ENCODE results near the gene NELFE. TPM values are rescaled to one million over a fixed set of nuclear protein-coding genes. Genes with fewer than 3 reads are reported as not detected.

The NELFE gene
- total RNA-seq, 2 experiments from 2014 or later: 87.1 to 89.0 TPM

DNA sequence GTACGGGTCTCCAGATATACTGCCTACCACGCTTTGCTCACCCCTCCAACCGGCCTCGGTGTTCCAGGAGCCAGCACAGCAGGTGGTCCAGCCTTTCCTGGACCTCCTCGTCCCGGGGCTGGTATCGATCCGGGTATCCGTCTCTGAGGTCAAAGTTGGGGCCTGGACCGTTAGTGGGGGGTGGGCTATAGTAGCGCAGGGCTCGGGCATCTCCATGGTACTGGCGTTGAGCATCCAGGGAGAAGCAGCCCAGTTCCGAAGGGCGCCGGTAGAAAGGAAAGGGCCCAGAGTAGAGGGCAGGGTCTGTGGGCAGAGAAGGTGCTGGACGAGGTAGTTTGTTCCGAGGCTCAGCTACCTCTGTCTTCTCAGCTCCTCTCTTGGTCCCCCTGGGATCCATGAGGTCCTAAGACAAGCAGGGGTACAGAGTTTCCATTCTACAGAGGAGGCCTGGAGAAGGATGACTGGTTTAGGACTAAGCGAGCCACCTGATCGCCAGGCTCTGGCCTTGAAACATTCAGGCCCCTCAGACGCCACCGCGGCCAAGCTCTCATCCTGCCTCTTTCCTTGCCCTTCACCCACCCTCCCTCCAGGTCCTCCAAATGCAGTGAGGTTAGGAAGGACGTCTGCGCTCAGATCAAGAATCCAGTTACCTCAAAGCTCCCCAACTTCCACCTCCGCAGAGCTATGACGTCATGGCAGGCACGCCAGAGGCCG lies 12.7 kb upstream of the NELFE start:
- DNase-seq: no peak
- H3K4me3 Mint-ChIP-seq: peak overlapping the region; percentile 95
- peaks cover 39% of the 10 kb centered on the region for H3K4me1 Mint-ChIP-seq (ENCODE audit: low read depth)
- peaks cover 27% of the 10 kb centered on the region for H3K36me3 Mint-ChIP-seq
- ChIA-PET CTCF (interaction anchor here (1.2 to 1.8 kb wide), 3 partner anchors 12 to 19 kb away, joined by 3 to 7 read pairs (median 3); partner anchors contain the start of genes NELFE and SKIC2), POLR2A (interaction anchor here (0.7 to 4.2 kb wide), 12 partner anchors 9 to 1328 kb away, joined by 3 to 39 read pairs (median 3); partner anchors contain the start of genes ATF6B, DDX39B, EHMT2 and HSPA1B)
- intact Hi-C loops (cut with micrococcal nuclease): loop anchor here (10.0 kb wide), 3 partner anchors 203 to 1003 kb away; partner anchors contain the start of genes AGPAT1, CLIC1 and RNF5
- no peaks in the 10 kb centered on the region for H3K27me3 Mint-ChIP-seq
- H3K27ac Mint-ChIP-seq: peak overlapping the region; percentile 100
- no peaks in the 10 kb centered on the region for H3K9me3 Mint-ChIP-seq

DNA sequence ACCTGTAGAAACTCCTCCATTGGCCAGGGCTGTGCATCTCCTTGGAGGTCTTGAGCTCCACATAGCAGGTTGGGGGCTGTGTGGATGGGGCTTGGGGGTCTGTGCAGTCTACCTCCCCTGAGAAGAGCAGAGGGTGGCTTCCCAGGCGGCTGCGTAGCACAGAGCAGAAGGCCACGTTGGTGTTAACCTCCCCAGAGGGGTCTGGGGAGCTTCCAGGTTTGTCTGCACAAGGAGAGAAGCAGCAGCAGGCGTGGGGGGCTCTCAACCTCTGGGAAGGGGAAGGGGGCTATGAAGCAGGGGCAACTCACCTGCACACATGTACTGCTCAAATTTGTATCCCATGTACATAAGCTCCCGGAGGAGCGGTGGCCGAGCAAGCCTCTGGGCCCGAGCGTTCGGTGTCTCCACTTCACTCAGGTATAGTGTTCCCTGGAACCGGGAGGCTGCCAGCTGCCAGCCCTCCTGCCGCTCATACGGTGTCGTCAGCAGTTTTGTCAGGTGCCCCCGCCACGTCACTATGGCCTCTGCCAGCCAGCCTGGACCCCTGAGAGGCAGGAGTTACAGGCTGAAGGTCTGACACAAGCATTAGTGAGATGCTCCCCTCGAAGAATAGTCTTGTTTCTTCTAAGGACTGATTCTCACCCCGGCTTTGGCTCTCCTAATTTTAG lies 12.0 kb upstream of the NELFE start:
- DNase-seq: no peak
- peak overlapping the region; percentile 100 for H3K27ac Mint-ChIP-seq
- no peaks in the 10 kb centered on the region for H3K9me3 Mint-ChIP-seq
- H3K27me3 Mint-ChIP-seq: no peaks in the 10 kb centered on the region
- POLR2A ChIA-PET: interaction anchor here (0.7 to 4.2 kb wide), 5 partner anchors 8 to 350 kb away, joined by 3 to 39 read pairs (median 5); partner anchors contain the start of genes NELFE, PRRC2A and SKIC2
- CTCF ChIA-PET: interaction anchor here (1.1 to 1.8 kb wide), 3 partner anchors 12 to 18 kb away, joined by 3 to 7 read pairs (median 5); partner anchors contain the start of genes NELFE and SKIC2
- intact Hi-C loops (cut with micrococcal nuclease): loop anchor here (10.0 kb wide), 3 partner anchors 204 to 1004 kb away; partner anchors contain the start of genes AGPAT1, CLIC1 and RNF5
- peak overlapping the region; percentile 95 for H3K4me3 Mint-ChIP-seq
- peaks cover 29% of the 10 kb centered on the region for H3K36me3 Mint-ChIP-seq
- peaks cover 39% of the 10 kb centered on the region for H3K4me1 Mint-ChIP-seq (ENCODE audit: low read depth)

DNA sequence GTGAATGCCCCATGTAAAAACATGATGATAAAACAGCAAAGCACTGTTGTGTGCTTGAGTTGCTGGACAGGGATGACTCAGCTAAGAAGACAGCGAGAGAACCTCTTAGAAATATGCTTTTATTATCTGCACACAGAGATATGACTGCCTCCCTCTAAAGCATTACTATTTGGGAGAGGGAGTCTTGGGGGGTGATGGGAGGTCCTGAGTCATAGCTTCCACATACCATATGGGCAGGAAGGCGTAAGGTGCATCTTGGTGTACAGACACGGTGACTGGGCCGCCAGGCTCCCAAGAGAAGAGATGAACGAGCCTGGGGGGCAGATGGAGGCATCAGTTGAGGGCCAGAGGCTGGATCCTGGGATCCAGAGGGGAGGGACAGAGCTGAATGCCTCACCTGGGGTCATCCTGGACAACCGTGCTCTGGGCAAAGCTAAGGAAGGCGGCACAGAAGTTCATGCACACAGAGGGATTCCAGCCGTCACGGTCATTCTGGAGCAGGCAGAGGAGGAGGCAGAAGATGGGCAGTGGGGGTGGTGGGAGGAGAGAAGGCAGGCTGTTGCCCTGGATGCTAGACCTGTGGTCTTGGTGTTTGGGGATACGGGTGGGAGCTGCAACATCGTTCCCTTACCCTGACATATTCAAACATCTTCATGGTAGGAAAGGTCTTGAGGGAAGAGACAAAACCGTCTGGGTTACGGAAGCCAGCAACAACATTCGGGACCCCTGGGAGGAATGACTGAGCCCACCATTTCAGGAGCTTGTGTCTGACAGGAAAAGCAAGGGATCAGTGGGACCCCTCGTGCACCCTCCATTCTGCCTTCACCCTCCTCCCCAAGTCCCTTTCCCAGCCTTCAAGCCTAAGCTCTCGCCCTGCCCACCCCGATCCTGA lies 11.2 kb upstream of the NELFE start:
- Mint-ChIP-seq H3K4me3 (peak overlapping the region; percentile 95), H3K9me3 (no peaks in the 10 kb centered on the region), H3K27me3 (no peaks in the 10 kb centered on the region), H3K27ac (peak overlapping the region; percentile 100), H3K36me3 (peaks cover 27% of the 10 kb centered on the region), H3K4me1 (ENCODE audit: low read depth) (peaks cover 39% of the 10 kb centered on the region)
- ChIA-PET CTCF (interaction anchor here (1.1 to 1.2 kb wide), 2 partner anchors 11 to 17 kb away, joined by 3 to 5 read pairs; partner anchors contain the start of genes NELFE and SKIC2), POLR2A (interaction anchor here (0.7 to 4.2 kb wide), 3 partner anchors 11 to 318 kb away, joined by 3 to 39 read pairs (median 3); partner anchors contain the start of genes BAG6, NELFE and SKIC2)
- intact Hi-C loops (cut with micrococcal nuclease): loop anchor here (10.0 kb wide), 3 partner anchors 205 to 1005 kb away; partner anchors contain the start of genes AGPAT1, CLIC1 and RNF5
- no peak for DNase-seq

DNA sequence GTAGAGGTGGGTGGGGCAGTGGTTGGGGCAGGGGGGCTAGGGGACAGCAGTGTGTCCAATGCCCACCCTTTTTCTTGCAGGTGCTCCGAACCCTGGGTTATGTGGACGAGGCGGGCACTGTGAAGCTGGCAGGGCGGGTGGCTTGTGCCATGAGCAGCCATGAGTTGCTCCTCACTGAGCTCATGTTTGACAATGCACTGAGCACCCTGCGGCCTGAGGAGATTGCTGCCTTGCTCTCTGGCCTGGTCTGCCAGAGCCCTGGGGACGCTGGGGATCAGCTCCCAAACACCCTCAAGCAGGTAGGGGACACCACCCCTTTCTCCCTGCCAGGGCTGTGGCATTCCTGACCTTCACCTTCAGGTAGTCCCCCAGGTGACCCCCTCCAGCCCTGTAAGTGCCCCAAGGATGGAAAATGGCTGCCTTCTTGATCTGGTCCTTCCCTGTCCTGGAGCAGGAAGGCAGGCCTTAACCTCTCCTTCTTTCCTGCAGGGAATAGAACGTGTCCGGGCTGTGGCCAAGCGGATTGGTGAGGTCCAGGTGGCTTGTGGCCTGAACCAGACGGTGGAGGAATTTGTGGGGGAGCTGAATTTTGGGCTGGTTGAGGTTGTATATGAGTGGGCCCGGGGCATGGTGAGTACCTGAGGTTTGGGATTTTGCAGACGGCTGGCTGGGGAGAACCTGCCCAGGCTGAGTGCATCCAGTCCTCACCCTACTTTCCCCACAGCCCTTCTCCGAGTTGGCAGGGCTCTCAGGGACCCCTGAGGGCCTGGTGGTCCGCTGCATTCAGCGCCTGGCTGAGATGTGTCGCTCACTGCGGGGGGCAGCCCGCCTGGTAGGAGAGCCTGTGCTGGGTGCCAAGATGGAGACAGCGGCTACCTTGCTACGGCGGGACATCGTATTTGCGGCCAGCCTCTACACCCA lies 10.3 kb upstream of the NELFE start:
- intact Hi-C loops (cut with micrococcal nuclease): no loop called here
- H3K4me3 Mint-ChIP-seq: no peak overlapping the region
- POLR2A ChIA-PET: interaction anchor here (1.1 to 4.2 kb wide), 2 partner anchors 10 kb away, joined by 3 to 39 read pairs; partner anchors contain the start of genes NELFE and SKIC2

DNA sequence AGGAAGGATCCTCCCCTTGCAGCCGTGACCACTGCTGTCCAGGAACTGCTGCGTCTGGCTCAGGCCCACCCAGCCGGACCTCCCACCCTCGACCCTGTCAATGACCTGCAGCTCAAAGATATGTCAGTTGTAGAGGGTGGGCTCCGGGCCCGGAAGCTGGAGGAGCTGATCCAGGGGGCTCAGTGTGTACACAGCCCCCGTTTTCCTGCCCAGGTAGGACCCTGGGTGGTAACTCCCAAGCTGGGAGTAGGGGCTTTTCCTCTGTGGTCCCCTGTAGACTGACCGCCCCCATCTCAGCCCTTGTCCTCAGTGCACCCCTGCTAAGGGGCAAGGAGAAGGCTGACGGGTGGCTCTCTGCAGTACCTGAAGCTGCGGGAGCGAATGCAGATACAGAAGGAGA lies 9.6 kb upstream of the NELFE start:
- H3K4me3 Mint-ChIP-seq: no peak overlapping the region
- no peak for DNase-seq
- no peaks in the 10 kb centered on the region for H3K9me3 Mint-ChIP-seq
- H3K36me3 Mint-ChIP-seq: peaks cover 34% of the 10 kb centered on the region
- H3K27me3 Mint-ChIP-seq: no peaks in the 10 kb centered on the region
- intact Hi-C loops (cut with micrococcal nuclease): no loop called here
- peaks cover 28% of the 10 kb centered on the region for H3K4me1 Mint-ChIP-seq (ENCODE audit: low read depth)
- POLR2A ChIA-PET: interaction anchor here (1.1 kb wide), 2 partner anchors 9 to 10 kb away, joined by 3 to 5 read pairs; partner anchors contain the start of genes NELFE and SKIC2
- CTCF ChIA-PET: interaction anchor here (1.1 kb wide), 1 partner anchor 9 kb away, joined by 3 read pairs; the partner anchor contains the start of gene SKIC2
- no peak overlapping the region for H3K27ac Mint-ChIP-seq

More for the DNA sequence above, 10.3 kb upstream of the NELFE start:
- H3K4me1 Mint-ChIP-seq (ENCODE audit: low read depth): peaks cover 33% of the 10 kb centered on the region
- no peaks in the 10 kb centered on the region for H3K9me3 Mint-ChIP-seq
- H3K27me3 Mint-ChIP-seq: no peaks in the 10 kb centered on the region
- peak overlapping the region; percentile 100 for H3K27ac Mint-ChIP-seq
- H3K36me3 Mint-ChIP-seq: peaks cover 30% of the 10 kb centered on the region
- CTCF ChIA-PET: interaction anchor here (1.1 kb wide), 1 partner anchor 10 kb away, joined by 3 read pairs; the partner anchor contains the start of gene SKIC2
- DNase-seq: no peak

DNA sequence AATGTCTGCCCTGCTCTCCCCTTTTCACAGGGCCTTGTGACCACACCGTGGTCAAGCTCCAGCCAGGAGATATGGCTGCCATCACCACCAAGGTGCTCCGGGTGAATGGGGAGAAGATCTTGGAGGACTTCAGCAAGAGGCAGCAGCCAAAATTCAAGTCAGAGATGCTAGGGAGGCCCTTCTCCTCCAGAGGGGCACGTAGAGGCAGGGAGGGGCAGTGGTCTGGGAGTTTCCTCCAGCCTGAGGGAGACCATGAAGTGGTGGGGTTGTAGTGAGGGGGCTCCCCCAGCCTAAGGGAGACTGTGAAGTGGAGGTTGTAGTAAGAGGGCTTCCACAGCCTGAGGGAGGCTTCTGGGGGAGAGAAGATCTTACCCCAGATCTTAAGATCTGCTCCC lies 9.2 kb upstream of the NELFE start:
- peaks cover 35% of the 10 kb centered on the region for H3K36me3 Mint-ChIP-seq
- ChIA-PET POLR2A (interaction anchor here (1.1 kb wide), 2 partner anchors 8 to 9 kb away, joined by 3 to 5 read pairs; partner anchors contain the start of genes NELFE and SKIC2), CTCF (interaction anchor here (1.8 kb wide), 1 partner anchor 16 kb away, joined by 4 read pairs; no protein-coding TSS in a partner anchor)
- H3K4me3 Mint-ChIP-seq: no peak overlapping the region
- DNase-seq: no peak
- no peaks in the 10 kb centered on the region for H3K9me3 Mint-ChIP-seq
- H3K27me3 Mint-ChIP-seq: no peaks in the 10 kb centered on the region
- no peak overlapping the region for H3K27ac Mint-ChIP-seq
- peaks cover 24% of the 10 kb centered on the region for H3K4me1 Mint-ChIP-seq (ENCODE audit: low read depth)
- intact Hi-C loops (cut with micrococcal nuclease): no loop called here

DNA sequence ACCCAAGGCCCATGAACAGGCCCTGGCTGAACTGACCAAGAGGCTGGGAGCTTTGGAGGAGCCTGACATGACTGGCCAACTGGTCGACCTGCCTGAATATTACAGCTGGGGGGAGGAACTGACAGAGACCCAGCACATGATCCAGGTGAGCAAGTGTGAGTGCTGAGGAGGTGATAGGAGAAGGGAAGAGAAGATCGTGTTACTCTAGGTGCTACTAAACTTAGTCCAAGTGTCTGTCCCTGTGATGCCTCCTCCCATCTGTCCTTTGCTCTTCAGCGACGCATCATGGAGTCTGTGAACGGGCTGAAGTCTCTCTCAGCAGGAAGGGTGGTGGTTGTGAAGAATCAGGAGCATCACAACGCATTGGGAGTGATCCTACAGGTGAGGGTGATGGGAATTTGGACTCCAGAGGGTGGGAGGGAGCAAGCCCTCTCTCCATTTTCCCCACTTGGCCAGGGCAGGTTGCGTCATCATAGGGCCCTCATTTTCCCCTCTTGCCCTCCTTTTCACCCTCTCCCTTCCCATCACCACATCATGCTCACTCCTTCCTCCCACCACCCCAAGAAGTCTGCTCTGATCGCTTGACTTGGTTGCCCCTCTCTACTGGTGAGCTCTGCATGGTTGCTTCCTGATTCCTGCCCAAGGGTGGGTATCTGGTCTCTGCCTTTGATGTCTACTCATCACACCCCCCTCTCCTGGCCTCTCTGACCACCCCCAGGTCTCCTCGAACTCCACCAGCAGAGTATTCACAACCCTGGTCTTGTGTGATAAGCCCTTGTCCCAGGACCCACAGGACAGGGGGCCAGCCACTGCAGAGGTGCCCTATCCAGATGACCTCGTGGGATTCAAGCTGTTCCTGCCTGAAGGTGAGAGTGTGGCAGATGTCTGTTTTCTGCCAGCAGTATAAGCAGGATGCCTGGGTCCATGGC lies 8.5 kb upstream of the NELFE start:
- peaks cover 21% of the 10 kb centered on the region for H3K4me1 Mint-ChIP-seq (ENCODE audit: low read depth)
- H3K27ac Mint-ChIP-seq: peak overlapping the region; percentile 18
- H3K9me3 Mint-ChIP-seq: no peaks in the 10 kb centered on the region
- no peak overlapping the region for H3K4me3 Mint-ChIP-seq
- CTCF ChIA-PET: interaction anchor here (1.8 kb wide), 1 partner anchor 15 kb away, joined by 4 read pairs; no protein-coding TSS in a partner anchor
- POLR2A ChIA-PET: interaction anchor here (1.1 kb wide), 2 partner anchors 8 kb away, joined by 3 to 5 read pairs; partner anchors contain the start of genes NELFE and SKIC2
- H3K36me3 Mint-ChIP-seq: peaks cover 41% of the 10 kb centered on the region
- DNase-seq: no peak
- no peaks in the 10 kb centered on the region for H3K27me3 Mint-ChIP-seq
- intact Hi-C loops (cut with micrococcal nuclease): no loop called here

DNA sequence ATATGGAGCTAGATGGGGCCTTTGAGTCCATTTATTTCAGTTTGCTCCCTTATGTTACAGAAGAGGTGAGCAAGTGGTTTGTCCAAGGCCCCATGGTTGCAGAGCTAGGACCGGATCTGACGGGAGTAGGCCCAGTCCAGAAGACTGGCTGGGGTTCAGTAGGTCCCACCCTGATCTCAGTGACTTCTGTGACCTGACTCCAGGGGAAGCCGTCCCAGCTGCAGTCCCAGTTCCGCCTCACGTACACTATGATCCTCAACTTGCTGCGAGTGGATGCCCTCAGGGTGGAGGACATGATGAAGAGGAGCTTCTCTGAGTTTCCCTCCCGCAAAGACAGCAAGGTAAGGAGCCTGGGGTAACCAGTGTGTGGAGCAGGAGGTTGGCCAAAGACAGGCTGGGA lies 7.7 kb upstream of the NELFE start:
- intact Hi-C loops (cut with micrococcal nuclease): no loop called here
- Mint-ChIP-seq H3K27me3 (no peaks in the 10 kb centered on the region), H3K9me3 (no peaks in the 10 kb centered on the region), H3K4me3 (no peak overlapping the region), H3K4me1 (ENCODE audit: low read depth) (peaks cover 23% of the 10 kb centered on the region), H3K36me3 (peaks cover 46% of the 10 kb centered on the region), H3K27ac (peak overlapping the region; percentile 18)
- CTCF ChIA-PET: interaction anchor here (1.8 kb wide), 1 partner anchor 14 kb away, joined by 4 read pairs; no protein-coding TSS in a partner anchor
- POLR2A ChIA-PET: no interaction called here
- no peak for DNase-seq

DNA sequence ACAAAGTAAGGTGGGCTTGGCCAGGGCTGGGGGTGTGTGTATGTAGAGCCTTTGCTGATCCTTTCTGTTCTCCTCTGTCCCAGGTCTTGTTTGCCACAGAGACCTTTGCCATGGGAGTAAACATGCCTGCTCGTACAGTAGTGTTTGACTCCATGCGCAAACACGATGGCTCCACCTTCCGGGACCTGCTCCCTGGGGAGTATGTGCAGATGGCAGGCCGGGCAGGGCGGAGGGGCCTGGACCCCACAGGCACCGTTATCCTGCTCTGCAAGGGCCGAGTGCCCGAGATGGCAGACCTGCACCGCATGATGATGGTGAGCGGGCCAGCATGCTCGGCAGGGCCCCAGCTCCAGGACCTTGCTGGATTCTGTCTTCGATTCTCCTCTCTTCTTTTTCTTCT lies 6.9 kb upstream of the NELFE start:
- peaks cover 55% of the 10 kb centered on the region for H3K36me3 Mint-ChIP-seq
- ChIA-PET CTCF (no interaction called here), POLR2A (interaction anchor here (0.6 kb wide), 1 partner anchor 65 kb away, joined by 3 read pairs; no protein-coding TSS in a partner anchor)
- DNase-seq: no peak
- intact Hi-C loops (cut with micrococcal nuclease): no loop called here
- no peak overlapping the region for H3K4me3 Mint-ChIP-seq
- H3K4me1 Mint-ChIP-seq (ENCODE audit: low read depth): peaks cover 24% of the 10 kb centered on the region
- no peaks in the 10 kb centered on the region for H3K27me3 Mint-ChIP-seq
- H3K9me3 Mint-ChIP-seq: no peaks in the 10 kb centered on the region
- H3K27ac Mint-ChIP-seq: no peak overlapping the region
